H1 (cell line): ENCODE data around the gene CCP110. TPM values are rescaled to one million over a fixed set of nuclear protein-coding genes. Genes with fewer than 3 reads are reported as not detected.
A peak's percentile ranks its signal among the peaks of the same experiment; 100 is the strongest.

Experiments
- CTCF ChIA-PET: fragments of 300-600 bp; sonication (Branson Sonifier 250); formaldehyde crosslinking; loops from one replicate; lab custom pipeline; 2021; ENCODE audit not compliant: partially characterized antibody; lab: Charles Lee
- POLR2A ChIA-PET: fragments of 300-600 bp; sonication (Branson Sonifier 250); formaldehyde crosslinking; loops from one replicate; lab custom pipeline; 2021; ENCODE audit warnings: inconsistent platforms; ENCODE audit not compliant: partially characterized antibody; lab: Charles Lee
- DNase-seq, 2 experiments: peaks; one replicate each; pipeline versions ENCODE4 v3.0.0 to v3.0.0-alpha.2; 2010 to 2022; ENCODE audit warnings: low spot score in 2 of 2, low read depth in 1 of 2, mixed read lengths in 1 of 2
- FAIRE-seq: peaks from 2 replicates; lab custom pipeline; 2011; peaks lifted over from hg19 to GRCh38; lab: Jason Lieb, UNC
- H2AFZ ChIP-seq: 2 replicates; pipeline ENCODE4 v1.8.1; 2012; ENCODE audit warnings: low read length, inconsistent platforms
- H2AK5ac ChIP-seq: 2 replicates; pipeline ENCODE4 v1.6.1; 2013; ENCODE audit warnings: low read depth, low read length
- H2BK120ac ChIP-seq: replicated peaks from 2 replicates; pipeline ENCODE3; 2013; ENCODE audit warnings: low read depth, low read length, inconsistent platforms
- H2BK12ac ChIP-seq: 2 replicates; pipeline ENCODE4 v1.6.1; 2013; ENCODE audit warnings: low read depth, low read length
- H2BK15ac ChIP-seq: 2 replicates; pipeline ENCODE4 v1.6.1; 2013; ENCODE audit warnings: low read length
- H2BK20ac ChIP-seq: 2 replicates; pipeline ENCODE4 v1.6.1; 2013; ENCODE audit warnings: low read length
- H2BK5ac ChIP-seq: 2 replicates; pipeline ENCODE4 v1.6.1; 2013; ENCODE audit warnings: low read depth, low read length
- H3K14ac ChIP-seq: 2 replicates; pipeline ENCODE4 v1.6.1; 2013; ENCODE audit warnings: inconsistent platforms; ENCODE audit not compliant: insufficient read length
- H3K18ac ChIP-seq: 2 replicates; pipeline ENCODE4 v1.6.1; 2013; ENCODE audit warnings: low read length; ENCODE audit errors: extremely low read depth
- H3K23ac ChIP-seq: 2 replicates; pipeline ENCODE4 v1.6.1; 2013; ENCODE audit warnings: inconsistent platforms; ENCODE audit not compliant: insufficient read length
- H3K23me2 ChIP-seq: 2 replicates; pipeline ENCODE4 v1.6.1; 2013; ENCODE audit warnings: low read depth, low read length
- H3K27ac ChIP-seq: 2 replicates; pipeline ENCODE4 v1.6.1; 2011; ENCODE audit warnings: low read depth, low read length, inconsistent platforms
- H3K27me3 ChIP-seq, 4 experiments: replicated peaks in 1 of 4; 1 replicate in 1 of 4; 2 replicates in 3 of 4; pipeline versions ENCODE4 v1.6.1 to v1.8.1; 2011 to 2013; ENCODE audit warnings: low read length in 3 of 4, mild to moderate bottlenecking in 3 of 4, inconsistent platforms in 2 of 4, mixed read lengths in 2 of 4, moderate library complexity in 1 of 4; ENCODE audit not compliant: control insufficient read depth in 3 of 4, insufficient read depth in 3 of 4; ENCODE audit errors: extremely low read depth in 1 of 4
- H3K36me3 ChIP-seq, 4 experiments: 2 replicates each; pipeline versions ENCODE4 v1.6.1 to v1.8.1; 2011 to 2013; ENCODE audit warnings: mild to moderate bottlenecking in 4 of 4, low read length in 3 of 4, moderate library complexity in 2 of 4, control low read depth in 1 of 4, inconsistent platforms in 1 of 4; ENCODE audit not compliant: insufficient read depth in 4 of 4, control insufficient read depth in 2 of 4
- H3K4ac ChIP-seq: replicated peaks from 2 replicates; pipeline ENCODE3; 2013; ENCODE audit warnings: low read length, low read depth, mixed read lengths, inconsistent platforms; ENCODE audit not compliant: insufficient read length
- H3K4me1 ChIP-seq, 4 experiments: replicated peaks in 1 of 4; 1 replicate in 1 of 4; 2 replicates in 3 of 4; pipeline versions ENCODE4 v1.6.1 to v1.8.1; 2011 to 2013; ENCODE audit warnings: low read length in 3 of 4, inconsistent platforms in 2 of 4, mixed read lengths in 1 of 4; ENCODE audit not compliant: insufficient read depth in 4 of 4, control insufficient read depth in 3 of 4
- H3K4me2 ChIP-seq, 2 experiments: 2 replicates each; pipeline versions ENCODE4 v1.6.1 to v1.8.1; 2011 to 2013; ENCODE audit warnings: low read depth in 2 of 2, low read length in 2 of 2, control low read depth in 1 of 2, inconsistent platforms in 1 of 2, mild to moderate bottlenecking in 1 of 2; ENCODE audit not compliant: insufficient read depth in 1 of 2
- H3K4me3 ChIP-seq, 4 experiments: fragments of 200-600, 300-600 bp in 1 of 4; sonication (generic), shearing (Covaris generic), sonication (Bioruptor Twin) in 1 of 4; 2 replicates each; pipeline versions ENCODE4 v1.5.1 to v1.8.1; 2011 to 2016; ENCODE audit warnings: low read length in 4 of 4, low read depth in 3 of 4, control low read depth in 2 of 4, inconsistent platforms in 2 of 4, mild to moderate bottlenecking in 2 of 4, mixed read lengths in 1 of 4, moderate library complexity in 1 of 4; ENCODE audit not compliant: insufficient read depth in 2 of 4; ENCODE audit errors: extremely low read depth in 1 of 4
- H3K56ac ChIP-seq: replicated peaks from 2 replicates; pipeline ENCODE3; 2013; ENCODE audit warnings: low read depth, mild to moderate bottlenecking, mixed read lengths, low read length, inconsistent platforms; ENCODE audit not compliant: insufficient read length
- H3K79me1 ChIP-seq: 2 replicates; pipeline ENCODE4 v1.6.1; 2013; ENCODE audit warnings: low read depth, low read length, control low read depth
- H3K79me2 ChIP-seq, 2 experiments: 2 replicates each; pipeline versions ENCODE4 v1.6.1 to v1.8.1; 2012 to 2013; ENCODE audit warnings: low read length in 2 of 2, mild to moderate bottlenecking in 2 of 2, inconsistent platforms in 1 of 2; ENCODE audit not compliant: insufficient read depth in 2 of 2, control insufficient read depth in 1 of 2
- H3K9ac ChIP-seq, 4 experiments: replicated peaks in 1 of 4; 1 replicate in 1 of 4; 2 replicates in 3 of 4; pipeline versions ENCODE4 v1.6.1 to v1.8.1; 2011 to 2013; ENCODE audit warnings: low read depth in 3 of 4, low read length in 3 of 4, control low read depth in 2 of 4, mild to moderate bottlenecking in 2 of 4, moderate library complexity in 2 of 4, inconsistent platforms in 1 of 4; ENCODE audit errors: extremely low read depth in 1 of 4
- H3K9me3 ChIP-seq, 2 experiments: 2 replicates each; pipeline versions ENCODE4 v1.6.1 to v1.8.1; 2012 to 2013; ENCODE audit warnings: mild to moderate bottlenecking in 2 of 2, moderate library complexity in 2 of 2, control low read depth in 1 of 2, inconsistent platforms in 1 of 2, low read depth in 1 of 2, low read length in 1 of 2, mixed read lengths in 1 of 2; ENCODE audit not compliant: insufficient read depth in 2 of 2
- H4K20me1 ChIP-seq, 2 experiments: replicated peaks in 1 of 2; 2 replicates each; pipeline versions ENCODE3 to v1.8.1; 2011 to 2013; ENCODE audit warnings: inconsistent platforms in 2 of 2, low read length in 2 of 2, mild to moderate bottlenecking in 1 of 2; ENCODE audit not compliant: insufficient read depth in 2 of 2, control insufficient read depth in 1 of 2
- H4K5ac ChIP-seq: 2 replicates; pipeline ENCODE4 v1.6.1; 2013; ENCODE audit warnings: low read length, low read depth, mixed read lengths, inconsistent platforms; ENCODE audit not compliant: insufficient read length
- H4K8ac ChIP-seq: 2 replicates; pipeline ENCODE4 v1.8.0; 2013; ENCODE audit warnings: mild to moderate bottlenecking, moderate library complexity, low read length, inconsistent platforms; ENCODE audit not compliant: insufficient read depth; ENCODE audit errors: extremely low read depth
- H4K91ac ChIP-seq: replicated peaks from 2 replicates; pipeline ENCODE3; 2013; ENCODE audit warnings: low read length, mixed read lengths, inconsistent platforms; ENCODE audit not compliant: insufficient read length
- ASH2L ChIP-seq: fragments of 200-600, 300-600 bp; sonication (generic); IDR thresholded peaks from one replicate; pipeline ENCODE4 v1.7.1; 2017; ENCODE audit warnings: low read length
- BCL11A ChIP-seq, 2 experiments: IDR thresholded peaks; one replicate each; pipeline ENCODE4 v1.6.1; 2011; ENCODE audit warnings: low read depth in 2 of 2, low read length in 2 of 2, mild to moderate bottlenecking in 2 of 2
- CEBPB ChIP-seq: IDR thresholded peaks from 2 replicates; pipeline ENCODE4 v1.6.1; 2012; ENCODE audit warnings: low read depth, low read length
- CREB1 ChIP-seq: IDR thresholded peaks from 2 replicates; pipeline ENCODE4 v1.6.1; 2012; ENCODE audit warnings: inconsistent platforms
- EGR1 ChIP-seq: IDR thresholded peaks from 2 replicates; pipeline ENCODE4 v1.6.1; 2011; ENCODE audit warnings: low read depth, low read length, borderline replicate concordance
- GTF2F1 ChIP-seq: IDR thresholded peaks from 2 replicates; pipeline ENCODE4 v1.6.1; 2012; ENCODE audit warnings: low read depth, low read length, improper control_type of control experiment, borderline replicate concordance
- MAFK ChIP-seq: IDR thresholded peaks from 2 replicates; pipeline ENCODE4 v1.6.1; 2012; ENCODE audit warnings: low read depth, mild to moderate bottlenecking, improper control_type of control experiment, low read length
- RNF2 ChIP-seq: fragments of 200-900, 300-1000 bp; sonication (generic); IDR thresholded peaks from 2 replicates; pipeline ENCODE4 v1.7.1; 2016; ENCODE audit warnings: borderline replicate concordance, low read depth, mild to moderate bottlenecking, antibody characterized with exemption, low read length; ENCODE audit not compliant: poor library complexity, severe bottlenecking; ENCODE audit errors: missing control alignments
- SP2 ChIP-seq: IDR thresholded peaks from 2 replicates; pipeline ENCODE4 v1.6.1; 2012; ENCODE audit warnings: mild to moderate bottlenecking, low read length, inconsistent platforms
- TAF7 ChIP-seq: optimal IDR thresholded peaks from 2 replicates; pipeline ENCODE3; 2011; ENCODE audit warnings: low read depth, mild to moderate bottlenecking, inconsistent platforms, low read length, moderate library complexity, borderline replicate concordance
- TBP ChIP-seq: IDR thresholded peaks from 2 replicates; pipeline ENCODE4 v1.6.1; 2011; ENCODE audit warnings: low read depth, low read length, improper control_type of control experiment
- ZNF274 ChIP-seq: IDR thresholded peaks from 2 replicates; pipeline ENCODE4 v1.7.0; 2012; ENCODE audit warnings: low read length, borderline replicate concordance; ENCODE audit errors: extremely low read depth
- WGBS, 2 experiments: shearing (Covaris generic) in 1 of 2; methylation state at CpG; one replicate each; pipeline versions ENCODE4 v1.1.6 to v1.1.7; 2013 to 2015; ENCODE audit warnings: low lambda C conversion rate in 2 of 2, mixed read lengths in 2 of 2, inconsistent platforms in 1 of 2, low coverage in 1 of 2, missing lambda C conversion rate in 1 of 2; ENCODE audit not compliant: insufficient replicate concordance in 2 of 2, insufficient coverage in 1 of 2, insufficient read length in 1 of 2; ENCODE audit errors: extremely low coverage in 1 of 2, missing lambda C conversion rate in 1 of 2; 5-methylcytosine and 5-hydroxymethylcytosine counted together
- polyA plus RNA-seq, 7 experiments: library from polyadenylated mRNA; depleted of rRNA in 3 of 7; stranded (reverse) in 5 of 7; unstranded in 2 of 7; fragments of >200 nt in 5 of 7; fragments of 200-250 nt in 2 of 7; gene quantifications; 1 replicate in 5 of 7; 2 replicates in 1 of 7; 4 replicates in 1 of 7; pipeline versions ENCODE4 v1.2.1 to v1.2.3, GENCODE V29; 2011 to 2013; ENCODE audit warnings: missing spikeins in 2 of 7, mixed read lengths in 2 of 7
- total RNA-seq: library from RNA; stranded (reverse); fragmentation: NEBNext Ultra II Directional; extraction: Animal tissue kit (Norgen Biotek cat#: 25700); gene quantifications from 2 replicates; pipeline ENCODE4 v1.2.1, GENCODE V29; 2021

Gene CCP110
- total and polyA plus RNA-seq, 2 of the 8 experiments (the other 6 are each of a cell fraction or from before 2014, with no cell fraction given) = 3.2 to 19.8 TPM

DNA sequence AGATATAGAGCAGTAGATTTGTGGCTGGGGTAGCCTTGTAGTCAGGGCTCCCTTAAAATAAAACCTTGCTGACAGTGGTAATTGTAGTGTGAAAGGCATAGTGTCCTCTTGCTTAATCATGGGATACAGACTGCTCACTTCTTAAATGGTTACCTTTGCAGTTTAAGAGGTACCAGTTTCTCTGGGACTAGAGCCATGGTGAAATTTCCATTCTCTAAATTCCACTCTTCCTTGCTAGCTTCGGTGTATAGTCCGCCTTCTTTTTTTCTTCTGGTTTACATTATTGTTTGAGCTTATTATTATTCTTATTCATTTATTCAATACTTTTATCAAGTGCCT, 1.6 kb downstream of the CCP110 start:
- 96% methylated on average over 2 of the region's 2 CpGs; no CpG with 5 or more reads in 1 of the 2 experiments for WGBS, 2 experiments
- H3K79me1 ChIP-seq = peaks cover 5% of the 10 kb centered on the region; the same call in 1 of the 2 replicates
- H2AFZ ChIP-seq = no peak overlapping the region; the same call in 1 of the 2 replicates
- peak overlapping the region in 2 of 4 experiments; percentile 57 to 59; a peak in 2 of 7 replicates for H3K9ac ChIP-seq
- no peak overlapping the region for H2BK5ac ChIP-seq
- no peak overlapping the region for H3K14ac ChIP-seq
- H3K9me3 ChIP-seq = no peaks in the 10 kb centered on the region
- H3K23ac ChIP-seq = no peak overlapping the region
- H3K79me2 ChIP-seq = peaks cover 3 to 37% of the 10 kb centered on the region in 2 experiments; a peak in 3 of 4 replicates
- H4K5ac ChIP-seq = no peak overlapping the region
- ChIA-PET CTCF (interaction anchor here (1.2 to 1.9 kb wide), 3 partner anchors 23 to 35 kb away, joined by 3 to 6 read pairs (median 5); partner anchors contain the start of gene VPS35L), POLR2A (interaction anchor here (0.9 to 3.5 kb wide), 3 partner anchors 27 to 458 kb away, joined by 3 to 31 read pairs (median 5); partner anchors contain the start of genes COQ7 and VPS35L)
- no peak overlapping the region for H3K27ac ChIP-seq
- peak overlapping the region; percentile 84 to 92 (median 88); a peak in 6 of 8 replicates for H3K4me3 ChIP-seq
- H2BK15ac ChIP-seq = no peak overlapping the region
- H4K20me1 ChIP-seq = no peaks in the 10 kb centered on the region
- H4K91ac ChIP-seq = no peak overlapping the region
- H3K4me1 ChIP-seq = peaks cover 5 to 17% (median 11%) of the 10 kb centered on the region in 4 experiments; a peak in 6 of 7 replicates
- H2BK12ac ChIP-seq = no peak overlapping the region
- H2AK5ac ChIP-seq = no peak overlapping the region
- no peak overlapping the region for H4K8ac ChIP-seq
- H3K4me2 ChIP-seq = peak overlapping the region; percentile 89 to 99
- no peak overlapping the region for H2BK20ac ChIP-seq
- DNase-seq (no peak), FAIRE-seq (no peak)
- H3K18ac ChIP-seq = no peak overlapping the region
- no peaks in the 10 kb centered on the region for H3K27me3 ChIP-seq
- H3K4ac ChIP-seq = no peak overlapping the region
- peaks cover 0 to 17% (median 11%) of the 10 kb centered on the region in 4 experiments; a peak in 4 of 8 replicates for H3K36me3 ChIP-seq
- H3K23me2 ChIP-seq = peaks cover 8% of the 10 kb centered on the region
- no peak overlapping the region for H2BK120ac ChIP-seq
- no peak overlapping the region for H3K56ac ChIP-seq
- TF ChIP-seq MAFK (no peak), RNF2 (no peak), GTF2F1 (no peak), SP2 (no peak), TBP (no peak), CEBPB (no peak), EGR1 (no peak), ZNF274 (no peak), TAF7 (no peak), BCL11A (IDR thresholded peaks at IDR 0.05; ENCODE audit: low read depth in 2 of 2, low read length in 2 of 2) (no peak), CREB1 (no peak), ASH2L (no peak)
